Activated B cell treated with CpG ODN at 0.5 μM for 24 hours (primary cell): ENCODE results near the gene OR52L1. TPM values are rescaled to one million over a fixed set of nuclear protein-coding genes. Genes with fewer than 3 reads are reported as not detected.
"Not testable (repeated sequence)": the region's sequence is repeated elsewhere in the genome, so short reads cannot be mapped to it uniquely, and the experiment has no call there.

Source experiments
- ATAC-seq: fragments of 200-7000 bp; cut with Tn5 transposase; one replicate; pipeline ENCODE4 v1.10.0; 2021; ENCODE audit warnings: low read depth, mild to moderate bottlenecking, moderate library complexity
- CTCF ChIA-PET: fragments of 350-600 bp; sonication (Branson Sonifier 250); formaldehyde crosslinking; loops from one replicate; lab custom pipeline; 2021; ENCODE audit warnings: antibody characterized with exemption; lab: Charles Lee
- POLR2A ChIA-PET: fragments of 350-600 bp; sonication (Branson Sonifier 250); formaldehyde crosslinking; loops from one replicate; lab custom pipeline; 2021; ENCODE audit warnings: antibody characterized with exemption; lab: Charles Lee
- DNase-seq: peaks from one replicate; pipeline ENCODE4 v3.0.0; 2022
- H3K27ac Mint-ChIP-seq: one replicate; pipeline ENCODE4 v1.8.0; 2020; ENCODE audit warnings: mixed read lengths
- H3K27me3 Mint-ChIP-seq: one replicate; pipeline ENCODE4 v1.8.0; 2021; ENCODE audit warnings: mixed read lengths
- H3K36me3 Mint-ChIP-seq: one replicate; pipeline ENCODE4 v1.8.0; 2021; ENCODE audit warnings: low read depth, mixed read lengths
- H3K4me1 Mint-ChIP-seq: one replicate; pipeline ENCODE4 v1.8.0; 2021; ENCODE audit warnings: mixed read lengths
- H3K4me3 Mint-ChIP-seq: one replicate; pipeline ENCODE4 v1.8.0; 2020; ENCODE audit warnings: mild to moderate bottlenecking, mixed read lengths
- H3K9me3 Mint-ChIP-seq: one replicate; pipeline ENCODE4 v1.8.0; 2020; ENCODE audit warnings: mixed read lengths
- intact Hi-C: fragments of 100-400 bp; cut with micrococcal nuclease; formaldehyde crosslinking; loops from one replicate; pipeline ENCODE4 v1.15.1; 2024
- total RNA-seq: library from RNA; stranded (reverse); gene quantifications from 2 replicates; pipeline ENCODE4 v1.2.3, GENCODE V29; 2022
- TF ChIP-seq, protein P1 (sequence below): fragments of 200-600 bp; IDR thresholded peaks from one replicate; pipeline ENCODE4 v1.8.0; 2022; ENCODE audit warnings: antibody characterized with exemption, mild to moderate bottlenecking

The OR52L1 gene
- total RNA-seq, 1 donor from 2014 or later: not detected

DNA sequence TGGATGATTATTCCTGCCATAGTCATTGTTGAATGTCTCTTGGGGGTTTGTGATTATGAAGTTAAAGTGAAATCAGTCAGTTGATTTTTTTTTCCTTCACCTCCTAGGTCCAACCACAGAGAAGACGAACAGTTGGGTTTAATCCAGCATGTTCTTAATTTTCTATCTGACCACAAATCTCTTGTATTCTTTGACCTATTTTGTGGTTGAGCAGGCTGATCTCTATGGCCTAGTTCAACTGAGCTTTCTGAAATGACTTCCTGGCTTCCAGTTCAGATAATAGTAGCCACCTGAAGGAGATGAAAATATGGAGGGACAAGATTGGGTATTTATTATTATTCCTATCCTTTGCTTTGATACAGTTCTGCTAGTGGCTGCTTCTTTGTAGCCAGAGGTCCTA lies 13.3 kb downstream of the OR52L1 start:
- H3K27me3 Mint-ChIP-seq: no peaks in the 10 kb centered on the region
- peaks cover 9% of the 10 kb centered on the region for H3K9me3 Mint-ChIP-seq
- ChIA-PET CTCF (no interaction called here), POLR2A (no interaction called here)
- TF ChIP-seq, protein P1, sequence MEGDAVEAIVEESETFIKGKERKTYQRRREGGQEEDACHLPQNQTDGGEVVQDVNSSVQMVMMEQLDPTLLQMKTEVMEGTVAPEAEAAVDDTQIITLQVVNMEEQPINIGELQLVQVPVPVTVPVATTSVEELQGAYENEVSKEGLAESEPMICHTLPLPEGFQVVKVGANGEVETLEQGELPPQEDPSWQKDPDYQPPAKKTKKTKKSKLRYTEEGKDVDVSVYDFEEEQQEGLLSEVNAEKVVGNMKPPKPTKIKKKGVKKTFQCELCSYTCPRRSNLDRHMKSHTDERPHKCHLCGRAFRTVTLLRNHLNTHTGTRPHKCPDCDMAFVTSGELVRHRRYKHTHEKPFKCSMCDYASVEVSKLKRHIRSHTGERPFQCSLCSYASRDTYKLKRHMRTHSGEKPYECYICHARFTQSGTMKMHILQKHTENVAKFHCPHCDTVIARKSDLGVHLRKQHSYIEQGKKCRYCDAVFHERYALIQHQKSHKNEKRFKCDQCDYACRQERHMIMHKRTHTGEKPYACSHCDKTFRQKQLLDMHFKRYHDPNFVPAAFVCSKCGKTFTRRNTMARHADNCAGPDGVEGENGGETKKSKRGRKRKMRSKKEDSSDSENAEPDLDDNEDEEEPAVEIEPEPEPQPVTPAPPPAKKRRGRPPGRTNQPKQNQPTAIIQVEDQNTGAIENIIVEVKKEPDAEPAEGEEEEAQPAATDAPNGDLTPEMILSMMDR: no peak
- DNase-seq: no peak
- no peak overlapping the region for H3K27ac Mint-ChIP-seq
- H3K4me1 Mint-ChIP-seq: no peaks in the 10 kb centered on the region
- no peaks in the 10 kb centered on the region for H3K36me3 Mint-ChIP-seq
- intact Hi-C loops: no loop called here
- ATAC-seq: no peak
- no peak overlapping the region for H3K4me3 Mint-ChIP-seq

DNA sequence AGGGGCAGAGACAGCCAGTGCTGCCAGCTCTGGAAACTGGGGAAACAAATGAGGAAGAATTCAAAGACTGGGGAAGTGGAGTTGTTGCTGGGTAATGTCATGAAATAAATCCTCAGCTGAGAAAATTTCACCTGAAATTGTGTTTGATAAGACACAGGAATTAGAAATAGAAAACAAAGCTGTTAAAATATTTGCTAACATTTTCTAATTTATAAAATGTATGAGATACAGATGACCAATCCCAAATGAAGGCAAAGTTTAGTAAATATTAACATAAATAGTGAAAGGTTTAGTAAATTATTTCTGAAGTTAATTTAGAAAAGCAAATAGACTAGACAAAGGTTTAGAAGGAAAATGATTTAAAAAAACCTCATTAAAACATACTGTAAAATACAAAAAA lies 18.4 kb downstream of the OR52L1 start, which contains the start of gene OR56A5:
Gene OR56A5 (minus strand): TSS at position 101 of the 400 bp plus-strand sequence. CDS start 0 bp downstream, at position 101.
- peaks cover 4% of the 10 kb centered on the region for H3K27me3 Mint-ChIP-seq
- intact Hi-C loops: no loop called here
- ChIA-PET POLR2A (no interaction called here), CTCF (no interaction called here)
- DNase-seq (no peak), ATAC-seq (no peak)
- H3K27ac Mint-ChIP-seq: no peak within 1 kb of the TSS
- H3K4me1 Mint-ChIP-seq: no peaks in the 10 kb centered on the region
- TF ChIP-seq, protein P1: no peak
- H3K36me3 Mint-ChIP-seq: no peaks in the 10 kb centered on the region
- no peak within 1 kb of the TSS for H3K4me3 Mint-ChIP-seq
- H3K9me3 Mint-ChIP-seq: peaks cover 6% of the 10 kb centered on the region

DNA sequence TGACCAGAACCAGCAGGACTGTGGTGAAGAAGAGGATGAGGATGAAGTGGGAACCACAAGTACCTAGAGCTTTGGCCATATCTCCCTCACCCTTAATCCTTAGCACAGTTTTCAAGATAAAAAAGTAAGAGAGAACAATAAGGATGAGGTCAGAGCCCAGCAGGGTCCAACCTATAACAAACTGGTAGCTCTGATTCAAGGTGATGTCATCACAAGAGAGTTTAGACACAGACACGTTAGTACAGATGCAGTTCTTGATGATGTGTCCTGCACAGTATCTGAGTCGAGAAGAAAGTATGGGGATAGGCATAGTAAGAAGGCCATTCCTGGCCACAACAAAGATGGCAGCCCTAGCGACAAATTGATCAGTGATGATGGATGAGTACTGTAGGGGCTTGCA lies 19.1 kb downstream of the OR52L1 start:
- Mint-ChIP-seq H3K9me3 (peaks cover 12% of the 10 kb centered on the region), H3K27ac (no peak overlapping the region), H3K36me3 (no peaks in the 10 kb centered on the region), H3K4me3 (no peak overlapping the region), H3K27me3 (peaks cover 4% of the 10 kb centered on the region), H3K4me1 (no peaks in the 10 kb centered on the region)
- CTCF ChIA-PET: no interaction called here
- no peak for ATAC-seq
- no peak for DNase-seq
- POLR2A ChIA-PET: no interaction called here
- intact Hi-C loops: no loop called here
- TF ChIP-seq, protein P1: no peak

DNA sequence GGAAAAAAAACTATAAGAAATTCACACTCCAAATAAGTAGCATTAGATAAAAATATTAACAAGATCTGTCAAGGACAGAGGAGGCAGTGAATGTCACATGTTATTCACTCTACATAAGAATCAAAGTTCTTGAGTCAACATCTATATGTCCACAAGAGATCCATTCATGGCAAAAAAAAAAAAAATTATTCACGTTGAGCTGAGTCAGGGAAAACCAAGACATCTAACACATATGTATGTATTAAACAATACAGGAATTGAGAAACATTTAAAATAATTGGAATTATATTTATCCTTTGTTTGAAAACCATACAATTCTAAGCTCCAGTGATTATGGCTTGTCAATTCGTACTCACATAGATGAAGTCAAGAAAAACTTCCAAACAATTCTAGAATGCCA lies 19.8 kb downstream of the OR52L1 start:
- Mint-ChIP-seq H3K9me3 (peaks cover 16% of the 10 kb centered on the region), H3K27me3 (peaks cover 4% of the 10 kb centered on the region), H3K36me3 (no peaks in the 10 kb centered on the region), H3K4me3 (no peak overlapping the region), H3K27ac (no peak overlapping the region), H3K4me1 (no peaks in the 10 kb centered on the region)
- no peak for ATAC-seq
- intact Hi-C loops: no loop called here
- TF ChIP-seq, protein P1: no peak
- DNase-seq: no peak
- ChIA-PET POLR2A (no interaction called here), CTCF (no interaction called here)

DNA sequence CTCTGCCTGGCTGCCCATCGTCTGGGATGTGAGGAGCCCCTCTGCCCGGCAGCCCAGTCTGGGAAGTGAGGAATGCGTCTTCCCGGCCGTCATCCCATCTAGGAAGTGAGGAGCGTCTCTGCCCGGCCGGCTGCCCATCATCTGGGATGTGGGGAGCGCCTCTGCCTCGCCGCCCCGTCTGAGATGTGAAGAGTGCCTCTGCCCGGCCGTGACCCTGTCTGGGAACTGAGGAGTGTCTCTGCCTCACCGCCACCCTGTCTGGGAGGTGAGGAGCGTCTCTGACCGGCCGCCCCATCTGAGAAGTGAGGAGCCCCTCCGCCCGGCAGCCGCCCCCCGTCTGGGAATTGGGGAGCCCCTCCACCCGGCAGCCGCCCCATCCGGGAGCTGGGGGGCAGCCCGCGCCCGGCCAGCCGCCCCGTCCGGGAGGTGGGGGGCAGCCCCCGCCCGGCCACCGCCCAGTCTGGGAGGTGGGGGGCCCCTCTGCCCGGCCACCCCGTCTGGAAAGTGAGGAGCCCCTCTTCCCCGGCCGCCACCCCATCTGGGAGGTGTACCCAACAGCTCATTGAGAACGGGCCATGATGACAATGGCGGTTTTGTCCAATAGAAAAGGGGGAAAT lies 26.0 kb downstream of the OR52L1 start:
- ATAC-seq, H3K27ac Mint-ChIP-seq, intact Hi-C loops, H3K27me3 Mint-ChIP-seq, H3K4me3 Mint-ChIP-seq, H3K36me3 Mint-ChIP-seq, CTCF ChIA-PET, H3K4me1 Mint-ChIP-seq, DNase-seq, POLR2A ChIA-PET: not testable (repeated sequence)
- peaks cover 24% of the 10 kb centered on the region for H3K9me3 Mint-ChIP-seq

DNA sequence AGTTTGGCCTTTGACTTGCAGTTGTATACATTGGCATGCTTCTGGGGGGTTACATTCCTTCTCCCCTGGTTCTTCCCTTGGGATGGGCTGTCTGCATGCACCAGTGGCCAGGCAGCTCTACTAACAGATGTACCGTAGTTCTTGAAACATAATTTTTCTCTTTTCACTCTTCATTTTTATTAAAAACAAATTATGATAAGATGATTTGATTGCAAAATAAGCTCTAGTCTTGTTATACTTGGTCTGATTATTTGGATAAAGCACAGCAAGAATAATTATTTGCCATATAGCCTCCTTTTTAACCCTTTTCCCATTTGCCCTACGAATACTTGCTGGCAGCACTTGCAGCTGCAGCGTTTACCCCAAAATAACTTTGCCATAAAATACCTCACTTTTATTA lies 31.2 kb downstream of the OR52L1 start:
- Mint-ChIP-seq H3K36me3 (peaks cover 2% of the 10 kb centered on the region), H3K4me3 (no peak overlapping the region), H3K27ac (no peak overlapping the region), H3K27me3 (no peaks in the 10 kb centered on the region), H3K4me1 (no peaks in the 10 kb centered on the region), H3K9me3 (peaks cover 8% of the 10 kb centered on the region)
- TF ChIP-seq, protein P1: no peak
- ChIA-PET POLR2A (no interaction called here), CTCF (no interaction called here)
- intact Hi-C loops: no loop called here
- no peak for ATAC-seq
- no peak for DNase-seq
